Hematopoietic multipotent progenitor cell treated with erythropoietin and hydrocortisone succinate and interleukin-3 and kit ligand, for 15 days (in vitro differentiated cells): ENCODE results near the gene ABCA10.
"Not testable (repeated sequence)": the region's sequence is repeated elsewhere in the genome, so short reads cannot be mapped to it uniquely, and the experiment has no call there.

Experiments used
- DNase-seq: peaks from one replicate; pipeline ENCODE4 v3.0.0-alpha.2; 2015; ENCODE audit warnings: low spot score

ABCA10 gene

DNA sequence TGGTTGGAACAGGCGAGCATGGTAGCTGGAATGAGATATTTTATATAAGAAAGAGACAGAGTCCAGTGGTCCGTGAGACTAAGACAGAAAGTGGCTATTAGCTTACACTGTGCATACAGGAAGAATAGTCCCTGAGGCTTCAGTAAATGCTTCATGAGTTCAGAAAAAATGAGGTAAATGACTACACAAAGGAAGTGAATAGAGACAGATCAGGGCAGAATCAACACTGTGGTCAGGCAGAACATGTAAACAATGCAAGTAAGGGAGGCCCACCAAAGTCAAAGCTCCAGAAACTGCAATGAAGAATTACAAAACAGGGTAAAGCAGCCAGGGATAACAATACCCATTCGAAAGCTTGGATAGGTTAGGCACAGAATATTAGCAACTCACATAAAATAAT, 4.8 kb downstream of the ABCA10 start:
- no peak for DNase-seq

- DNase-seq, result no peak
Measured at GRCh38 chr17:69222707-69223258, 5.8 kb downstream of the ABCA10 start.

DNA sequence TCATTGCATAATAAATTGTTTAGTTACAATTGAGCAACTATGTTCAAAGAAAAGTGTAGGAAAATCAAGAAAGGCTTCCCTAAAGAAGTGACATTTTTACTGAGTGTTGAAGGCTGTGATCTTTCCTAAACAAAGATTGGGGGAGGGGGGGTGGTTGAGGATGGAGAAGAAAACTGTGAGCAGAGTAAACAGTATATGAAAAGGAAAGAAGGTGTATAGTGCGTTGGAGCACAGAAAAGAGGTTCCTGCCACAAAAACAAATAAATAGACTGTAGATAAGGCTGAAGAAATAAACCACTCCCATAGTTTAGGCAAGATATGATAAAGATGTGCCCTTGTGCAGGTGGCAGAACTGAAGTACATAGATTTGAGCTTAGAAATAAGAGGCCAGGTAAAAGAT, 8.5 kb downstream of the ABCA10 start:
- no peak for DNase-seq

DNA sequence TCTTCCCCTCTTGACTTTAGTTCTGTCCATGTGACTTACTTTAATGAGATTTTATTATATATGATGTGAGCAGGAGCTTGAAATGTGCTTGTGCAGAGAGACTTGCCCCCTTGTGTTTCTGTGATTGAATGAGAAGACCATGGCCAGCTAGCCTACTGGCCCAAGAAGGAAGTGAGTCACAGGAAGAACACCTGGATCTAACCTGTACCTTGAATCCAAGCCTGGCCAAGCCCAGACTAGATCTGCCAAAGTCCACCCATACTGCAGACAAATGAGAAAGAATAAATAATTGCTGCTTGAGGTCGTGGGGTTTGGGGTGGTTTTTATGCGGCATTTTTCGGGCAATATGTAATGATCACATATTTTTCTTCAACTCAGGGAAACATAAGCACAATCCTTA, 9.6 kb downstream of the ABCA10 start:
- DNase-seq, result no peak

DNA sequence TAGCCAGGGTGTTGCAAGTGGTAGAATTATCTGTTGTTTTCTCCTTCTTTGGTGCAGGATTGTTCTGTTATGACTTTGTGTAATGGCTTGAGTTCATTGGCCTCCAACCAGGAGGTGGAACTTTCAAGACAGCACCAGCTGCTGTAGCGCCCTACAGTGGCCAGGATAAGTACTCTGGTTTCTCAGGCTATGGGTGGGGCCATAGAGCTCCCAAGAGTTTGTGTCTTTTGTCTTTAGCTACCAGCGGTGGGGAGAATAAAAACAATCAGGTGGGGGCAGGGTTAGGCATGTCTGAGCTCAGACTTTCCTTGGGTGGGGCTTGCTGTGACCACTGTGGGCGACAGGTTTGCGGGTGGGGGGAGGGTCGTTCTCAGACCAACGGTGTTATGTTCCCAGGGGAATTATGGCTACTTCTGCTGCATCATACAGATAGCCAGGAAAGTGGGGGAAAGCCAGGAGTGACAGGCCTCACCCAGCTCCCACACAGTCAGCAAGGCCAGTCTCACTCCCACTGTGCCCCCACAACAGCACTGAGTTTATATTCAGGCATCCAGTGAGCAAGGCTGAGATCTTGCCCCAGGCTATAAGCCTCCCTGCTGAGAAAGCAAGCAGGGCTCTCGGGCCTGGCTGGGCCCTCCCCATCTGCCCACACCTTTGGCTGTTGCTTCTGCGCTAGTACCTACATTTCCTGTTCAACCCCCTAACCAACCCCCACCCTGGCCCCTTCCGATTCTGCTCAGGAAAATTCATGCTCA, 15.4 kb downstream of the ABCA10 start:
- no peak for DNase-seq

DNA sequence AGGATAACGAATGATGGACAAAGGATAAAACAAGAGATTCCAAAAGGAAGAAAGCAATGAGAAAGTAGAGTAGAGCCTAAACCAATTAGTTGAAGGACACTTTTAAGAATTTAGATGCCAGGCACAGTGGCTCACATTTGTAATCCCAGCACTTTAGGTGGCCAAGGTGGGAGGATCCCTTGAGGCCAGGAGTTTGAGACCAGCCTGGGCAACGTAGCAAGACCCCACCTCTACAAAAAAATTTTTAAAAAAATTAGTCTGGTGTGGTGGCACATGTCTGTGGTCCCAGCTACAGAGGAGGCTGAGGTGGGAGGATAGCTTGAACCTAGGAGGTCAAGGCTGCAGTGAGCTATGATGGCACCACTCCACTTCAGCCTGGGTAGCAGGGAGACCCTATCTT, 20.0 kb downstream of the ABCA10 start:
- DNase-seq, result no peak

GRCh38 chr17:69207151-69207550, 21.5 kb downstream of the ABCA10 start:
- no peak for DNase-seq

DNA sequence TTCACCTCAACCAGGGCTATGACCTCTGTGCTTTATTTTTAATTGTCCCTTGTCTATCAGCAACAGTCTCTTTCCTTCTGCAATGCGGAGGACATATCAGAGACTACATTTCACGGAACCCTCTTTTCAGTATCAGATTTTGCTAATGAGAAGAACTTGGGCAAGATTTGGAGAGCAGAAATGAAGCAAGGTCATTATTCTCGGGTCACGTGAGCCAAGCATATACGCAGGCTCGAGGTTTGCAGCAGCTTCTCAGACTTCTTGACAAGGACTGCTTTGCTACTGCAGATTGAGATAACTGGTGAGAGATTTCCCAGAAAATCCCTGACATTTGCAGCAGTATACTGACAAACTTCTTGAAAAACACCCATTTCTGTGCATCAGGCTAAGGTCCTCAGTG, 30.4 kb downstream of the ABCA10 start:
- DNase-seq, result no peak

GRCh38 chr17:69196105-69196653, 32.4 kb downstream of the ABCA10 start:
- not testable (repeated sequence) for DNase-seq

DNA sequence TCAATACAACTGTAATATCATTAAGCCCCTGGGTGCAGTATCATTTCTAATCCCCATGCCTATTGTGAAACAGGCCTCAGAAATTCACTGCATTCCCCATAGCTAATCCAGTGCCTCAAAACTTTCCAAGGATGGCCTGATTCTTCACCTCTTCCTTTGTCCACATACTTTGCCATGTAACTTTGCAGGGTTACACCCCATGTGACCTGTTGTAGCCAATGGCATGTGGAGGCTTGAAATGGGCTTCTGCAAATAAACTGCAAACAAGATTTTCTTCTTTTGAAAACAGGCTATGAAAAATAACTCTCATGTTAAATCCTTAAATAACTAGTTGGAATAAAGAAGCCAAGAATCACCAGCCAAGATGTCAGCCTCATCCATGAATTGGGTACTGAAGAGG, 35.9 kb downstream of the ABCA10 start:
- DNase-seq, result no peak

GRCh38 chr17:69188796-69189195, 39.8 kb downstream of the ABCA10 start:
- DNase-seq, result no peak

GRCh38 chr17:69188064-69188463, 40.6 kb downstream of the ABCA10 start:
- DNase-seq, result no peak

GRCh38 chr17:69187294-69187693, 41.3 kb downstream of the ABCA10 start:
- DNase-seq, result no peak

DNA sequence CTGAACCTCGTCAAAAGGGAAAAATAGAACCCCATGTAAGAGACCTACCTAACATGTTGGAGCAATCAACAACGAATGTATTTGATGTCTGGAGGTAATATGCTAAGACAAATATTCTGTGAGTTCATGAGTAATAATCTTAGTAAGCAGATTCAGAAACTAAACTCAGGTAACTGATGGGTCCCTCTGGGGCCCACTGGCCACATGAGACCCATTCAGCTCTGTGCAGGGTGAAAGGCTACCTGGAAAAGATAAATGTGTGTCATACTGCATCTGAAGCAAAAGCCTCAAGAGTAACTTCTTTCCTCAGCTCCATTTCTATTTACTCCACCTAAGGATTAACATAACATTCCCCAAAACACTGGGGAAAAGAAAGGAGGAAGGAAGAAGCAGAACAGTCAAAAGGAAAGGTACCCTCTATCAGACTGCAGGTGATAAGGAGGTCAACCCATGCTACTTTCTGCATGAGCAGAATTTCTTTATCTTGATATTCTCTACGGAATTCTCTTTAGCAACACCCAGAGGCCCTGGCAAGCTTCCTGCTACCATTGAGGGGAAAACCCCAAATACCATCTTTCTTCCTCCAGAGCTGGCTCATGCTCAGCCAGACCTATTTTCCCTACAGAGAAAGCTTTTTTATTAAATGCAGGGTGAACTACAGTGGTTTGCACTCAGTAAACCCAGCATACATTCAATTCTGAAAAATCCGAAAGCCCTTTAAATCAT, 49.2 kb downstream of the ABCA10 start:
- DNase-seq, result no peak

DNA sequence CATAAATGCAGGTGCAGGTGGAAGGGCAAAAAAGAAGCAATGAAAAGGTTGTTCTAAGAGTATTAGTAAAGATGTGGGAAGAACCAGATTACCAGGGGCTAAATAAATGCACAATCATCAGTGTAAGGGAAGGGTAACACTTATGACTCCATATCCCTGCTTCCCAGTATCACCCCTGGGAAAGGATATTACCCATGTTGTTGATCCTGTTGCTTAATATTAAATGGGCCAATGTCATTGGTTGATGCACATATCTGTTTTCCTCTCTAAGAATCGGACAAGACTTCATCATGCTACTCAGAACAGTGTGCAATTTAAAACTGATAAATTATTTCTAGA, 52.2 kb downstream of the ABCA10 start:
- DNase-seq, result no peak

- no peak for DNase-seq
Measured at GRCh38 chr17:69175625-69176456, 52.8 kb downstream of the ABCA10 start.

DNA sequence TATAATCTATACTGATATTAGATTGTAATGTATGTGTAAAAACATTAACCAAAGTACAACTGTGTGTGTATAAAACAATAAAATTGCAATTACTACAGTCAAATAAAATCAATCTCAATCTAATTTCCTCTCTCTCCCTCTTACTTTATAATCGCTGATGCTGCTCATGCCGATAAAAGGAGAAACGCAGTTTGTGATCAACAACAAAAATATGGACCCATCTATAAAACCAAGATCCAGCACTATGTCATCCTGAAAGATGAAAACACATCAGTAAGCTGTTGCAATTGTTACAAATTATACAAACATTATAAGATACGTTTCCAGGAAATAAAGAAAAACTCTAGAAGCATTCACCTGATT, 53.4 kb downstream of the ABCA10 start:
- no peak for DNase-seq

GRCh38 chr17:69173118-69173517, 55.5 kb downstream of the ABCA10 start:
- no peak for DNase-seq

GRCh38 chr17:69170377-69170776, 58.2 kb downstream of the ABCA10 start:
- no peak for DNase-seq

- DNase-seq, result not testable (repeated sequence)
Measured at GRCh38 chr17:69168642-69169041, 60.0 kb downstream of the ABCA10 start.

GRCh38 chr17:69166957-69167356, 61.7 kb downstream of the ABCA10 start:
- no peak for DNase-seq

GRCh38 chr17:69164206-69164605, 64.4 kb downstream of the ABCA10 start:
- no peak for DNase-seq
